Activated T-helper 1 cell treated with Interleukin-2 at 50 U/mL for 16 hours (primary cell): ENCODE results near the gene LRRC32.

Source experiments
- DNase-seq: peaks from one replicate; pipeline ENCODE4 v3.0.0-alpha.2; 2020; ENCODE audit warnings: low read depth

The LRRC32 gene

GRCh38 chr11:76678321-76678720, 7.8 kb upstream of the LRRC32 start:
- DNase-seq, result no peak

GRCh38 chr11:76677458-76677765, 6.9 kb upstream of the LRRC32 start:
- DNase-seq, result no peak

GRCh38 chr11:76676636-76677457, 6.3 kb upstream of the LRRC32 start:
- no peak for DNase-seq

GRCh38 chr11:76674517-76675400, 4.2 kb upstream of the LRRC32 start:
- no peak for DNase-seq

GRCh38 chr11:76673176-76674142, 2.9 kb upstream of the LRRC32 start:
- DNase-seq, result no peak

- DNase-seq, result no peak
Observed at GRCh38 chr11:76672431-76673175, 2.1 kb upstream of the LRRC32 start.

- DNase-seq, result no peak
Observed at GRCh38 chr11:76671626-76672309, 1.2 kb upstream of the LRRC32 start.

GRCh38 chr11:76671237-76671592, 668 bp upstream of the LRRC32 start:
- DNase-seq, result no peak

- no peak for DNase-seq
Observed at GRCh38 chr11:76669901-76670484, 554 bp downstream of the LRRC32 start.

GRCh38 chr11:76668362-76669155, 2.0 kb downstream of the LRRC32 start:
- DNase-seq, result no peak

- DNase-seq, result no peak
Observed at GRCh38 chr11:76667856-76668255, 2.7 kb downstream of the LRRC32 start.

GRCh38 chr11:76667271-76667818, 3.2 kb downstream of the LRRC32 start:
- DNase-seq, result no peak

GRCh38 chr11:76666830-76667229, 3.7 kb downstream of the LRRC32 start:
- DNase-seq, result no peak

- DNase-seq, result no peak
Observed at GRCh38 chr11:76666408-76666807, 4.1 kb downstream of the LRRC32 start.

GRCh38 chr11:76665921-76666351, 4.6 kb downstream of the LRRC32 start:
- DNase-seq, result no peak

- no peak for DNase-seq
Observed at GRCh38 chr11:76665172-76665571, 5.4 kb downstream of the LRRC32 start.

GRCh38 chr11:76664578-76665061, 5.9 kb downstream of the LRRC32 start:
- no peak for DNase-seq

- DNase-seq, result no peak
Observed at GRCh38 chr11:76663912-76664440, 6.6 kb downstream of the LRRC32 start.

- no peak for DNase-seq
Observed at GRCh38 chr11:76663486-76663810, 7.1 kb downstream of the LRRC32 start.
